GM23338 (cell line): ENCODE measurements around the gene RRP36. TPM values are rescaled to one million over a fixed set of nuclear protein-coding genes. Genes with fewer than 3 reads are reported as not detected.

Experiments used
- ATAC-seq: fragments of 200-7000 bp; cut with Tn5 transposase; 3 replicates; pipeline ENCODE4 v1.9.1; 2020
- DNase-seq: peaks from one replicate; pipeline ENCODE4 v3.0.0-alpha.2; 2015; ENCODE audit warnings: low spot score
- H2AFZ ChIP-seq: fragments of 200-600 bp; sonication (generic); 2 replicates; pipeline ENCODE4 v1.8.0; 2016; ENCODE audit warnings: antibody characterized with exemption, mild to moderate bottlenecking, moderate library complexity
- H3F3A ChIP-seq: fragments of 200-600 bp; sonication (generic); replicated peaks from 2 replicates; pipeline ENCODE4 v1.8.0; 2017; ENCODE audit warnings: antibody characterized with exemption, mixed run types, low read depth
- H3K27ac ChIP-seq: fragments of 200-600 bp; sonication (generic); 2 replicates; pipeline ENCODE4 v1.6.1; 2016; ENCODE audit warnings: low read depth
- H3K27me3 ChIP-seq: fragments of 200-600 bp; sonication (generic); 2 replicates; pipeline ENCODE4 v1.8.0; 2016; ENCODE audit warnings: mild to moderate bottlenecking, mixed run types, moderate library complexity; ENCODE audit not compliant: insufficient read depth
- H3K36me3 ChIP-seq: fragments of 200-600 bp; sonication (generic); 2 replicates; pipeline ENCODE4 v1.8.0; 2016; ENCODE audit warnings: mild to moderate bottlenecking; ENCODE audit not compliant: insufficient read depth
- H3K4me1 ChIP-seq: fragments of 200-600 bp; sonication (generic); 2 replicates; pipeline ENCODE4 v1.8.0; 2016; ENCODE audit warnings: mild to moderate bottlenecking, moderate library complexity; ENCODE audit not compliant: insufficient read depth
- H3K4me2 ChIP-seq: fragments of 200-600 bp; sonication (generic); 2 replicates; pipeline ENCODE4 v1.7.1; 2017; ENCODE audit warnings: mixed run types
- H3K4me3 ChIP-seq: fragments of 200-600 bp; sonication (generic); 2 replicates; pipeline ENCODE4 v1.6.1; 2016; ENCODE audit warnings: mixed run types
- H3K79me2 ChIP-seq: fragments of 200-600 bp; sonication (generic); replicated peaks from 2 replicates; pipeline ENCODE4 v1.8.0; 2017; ENCODE audit warnings: mild to moderate bottlenecking; ENCODE audit not compliant: insufficient read depth
- H3K9me2 ChIP-seq: fragments of 200-600 bp; sonication (generic); 2 replicates; pipeline ENCODE4 v1.8.0; 2017; ENCODE audit not compliant: insufficient read depth
- H4K20me1 ChIP-seq: fragments of 200-600 bp; sonication (generic); replicated peaks from 2 replicates; pipeline ENCODE4 v1.8.0; 2017; ENCODE audit warnings: mild to moderate bottlenecking; ENCODE audit not compliant: insufficient read depth
- H3K27ac Mint-ChIP-seq: 2 replicates; pipeline ENCODE4 v1.8.0; 2020; ENCODE audit warnings: inconsistent platforms, mild to moderate bottlenecking, moderate library complexity, mixed read lengths
- H3K27me3 Mint-ChIP-seq: 3 replicates; pipeline ENCODE4 v1.8.0; 2022; ENCODE audit warnings: low read depth, mild to moderate bottlenecking, moderate library complexity, mixed read lengths, inconsistent platforms; ENCODE audit not compliant: insufficient read depth, poor library complexity
- H3K36me3 Mint-ChIP-seq: 3 replicates; pipeline ENCODE4 v1.8.0; 2021; ENCODE audit warnings: low read depth, mild to moderate bottlenecking, inconsistent platforms, moderate library complexity, mixed read lengths
- H3K4me1 Mint-ChIP-seq: 3 replicates; pipeline ENCODE4 v1.8.0; 2020; ENCODE audit warnings: mild to moderate bottlenecking, inconsistent platforms, mixed read lengths
- H3K4me3 Mint-ChIP-seq: 3 replicates; pipeline ENCODE4 v1.8.0; 2021; ENCODE audit warnings: moderate library complexity, mild to moderate bottlenecking, inconsistent platforms, mixed read lengths
- H3K9me3 Mint-ChIP-seq: 3 replicates; pipeline ENCODE4 v1.8.0; 2020; ENCODE audit warnings: moderate library complexity, mild to moderate bottlenecking, inconsistent platforms, mixed read lengths
- CTCF ChIP-seq, 2 experiments: fragments of 200-600 bp in 1 of 2; sonication (generic) in 1 of 2; conservative IDR thresholded peaks; 2 replicates each; pipeline versions ENCODE4 v1.5.1 to v1.6.1; 2016 to 2017; ENCODE audit warnings: antibody characterized with exemption in 2 of 2, low read depth in 2 of 2, mild to moderate bottlenecking in 2 of 2, moderate library complexity in 1 of 2
- ETS1 ChIP-seq: IDR thresholded peaks from 2 replicates; pipeline ENCODE4 v1.6.1; 2016; ENCODE audit warnings: antibody characterized with exemption
- EZH2 ChIP-seq: fragments of 200-600 bp; sonication (generic); IDR thresholded peaks from one replicate; pipeline ENCODE4 v1.8.0; 2017; ENCODE audit warnings: antibody characterized with exemption, mild to moderate bottlenecking, low read depth; ENCODE audit not compliant: unreplicated experiment
- EZH2phosphoT487 ChIP-seq: fragments of 200-600 bp; sonication (generic); IDR thresholded peaks from one replicate; pipeline ENCODE4 v1.8.1; 2018; ENCODE audit warnings: antibody characterized with exemption; ENCODE audit not compliant: unreplicated experiment
- ZNF114 ChIP-seq: fragments of 250-450 bp; sonication (Bioruptor Pico); IDR thresholded peaks from 2 replicates; pipeline ENCODE4 v1.5.0; 2020; ENCODE audit warnings: mild to moderate bottlenecking, moderate library complexity
- ZNF331 ChIP-seq: fragments of 250-450 bp; sonication (Bioruptor Pico); IDR thresholded peaks from 2 replicates; pipeline ENCODE4 v1.5.0; 2020; ENCODE audit warnings: low read depth, mild to moderate bottlenecking, moderate library complexity
- ZNF462 ChIP-seq: fragments of 250-450 bp; sonication (Bioruptor Pico); IDR thresholded peaks from 2 replicates; pipeline ENCODE4 v1.5.0; 2020; ENCODE audit warnings: mild to moderate bottlenecking, moderate library complexity
- polyA plus RNA-seq: library from polyadenylated mRNA; unstranded; fragments of >200 nt; fragmentation: Nextera tagmentation; extraction: Ambion mirVana; gene quantifications from 2 replicates; pipeline ENCODE4 v1.2.1, GENCODE V29; 2016
- total RNA-seq: library from RNA; depleted of rRNA; stranded (reverse); fragments of >200 nt; shearing (Covaris generic); gene quantifications from 2 replicates; pipeline ENCODE4 v1.2.3, GENCODE V29; 2014

The RRP36 gene
- total and polyA plus RNA-seq, 2 experiments from 2014 or later, result 64.7 to 106 TPM

GRCh38 chr6:42984001-42984923 lies 37.2 kb upstream of the RRP36 start, which contains the start of gene PPP2R5D (continued):
- TF ChIP-seq ETS1 (no peak), EZH2 (no peak), CTCF (conservative IDR thresholded peaks at IDR 0.05; ENCODE audit: low read depth in 2 of 2) (no peak), ZNF331 (CRISPR knock-in tag) (no peak), ZNF114 (CRISPR knock-in tag) (no peak), EZH2phosphoT487 (no peak)

GRCh38 chr6:42984924-42985475 lies 36.4 kb upstream of the RRP36 start:
- peaks cover 10% of the 10 kb centered on the region for H3K27me3 Mint-ChIP-seq
- H3K4me2 ChIP-seq, result peak overlapping the region; percentile 88
- H3K9me2 ChIP-seq, result no peaks in the 10 kb centered on the region
- H3K4me1 ChIP-seq, result peaks cover 10% of the 10 kb centered on the region
- H2AFZ ChIP-seq, result no peak overlapping the region; the same call in 1 of the 2 replicates
- peak overlapping the region; percentile 73 for H3K4me3 ChIP-seq
- 0 out of 2 replicates have a peak, but pooled peaks cover 5% of the 10 kb centered on the region for H3K36me3 ChIP-seq
- H3F3A ChIP-seq, result 0 out of 2 replicates have a peak, but pooled peaks cover 9% of the 10 kb centered on the region
- peaks cover 17% of the 10 kb centered on the region for H3K79me2 ChIP-seq
- H3K27ac ChIP-seq, result no peak overlapping the region
- DNase-seq (peak; percentile 65), ATAC-seq (peak; percentile 44)
- H3K4me3 Mint-ChIP-seq, result peak overlapping the region; percentile 88
- TF ChIP-seq ZNF114 (CRISPR knock-in tag), result no peak
- TF ChIP-seq ZNF462 (CRISPR knock-in tag), result no peak
- TF ChIP-seq EZH2, result no peak
- no peaks in the 10 kb centered on the region for H3K27me3 ChIP-seq
- H3K36me3 Mint-ChIP-seq, result peaks cover 11% of the 10 kb centered on the region; the same call in 2 of the 3 replicates
- peaks cover 5% of the 10 kb centered on the region; the same call in 1 of the 2 replicates for H4K20me1 ChIP-seq
- no peaks in the 10 kb centered on the region for H3K9me3 Mint-ChIP-seq
- H3K27ac Mint-ChIP-seq, result no peak overlapping the region
- peaks cover 18% of the 10 kb centered on the region for H3K4me1 Mint-ChIP-seq
